A673 (cell line): ENCODE results near the gene KRT15.

Source experiments
- EZH2 ChIP-seq: fragments of 200-600 bp; sonication (generic); IDR thresholded peaks from 2 replicates; pipeline ENCODE4 v1.6.1; 2017; ENCODE audit warnings: borderline replicate concordance, low read depth, mild to moderate bottlenecking, mixed read lengths, antibody characterized with exemption, low read length; ENCODE audit not compliant: poor library complexity, severe bottlenecking
- TF ChIP-seq, protein P1 (sequence below): fragments of 300-800, 200-600 bp; sonication (generic); conservative IDR thresholded peaks from 2 replicates; pipeline ENCODE4 v1.5.1; 2017; ENCODE audit warnings: low read depth, mild to moderate bottlenecking, antibody characterized with exemption, low read length, moderate library complexity, mixed read lengths

DNA sequence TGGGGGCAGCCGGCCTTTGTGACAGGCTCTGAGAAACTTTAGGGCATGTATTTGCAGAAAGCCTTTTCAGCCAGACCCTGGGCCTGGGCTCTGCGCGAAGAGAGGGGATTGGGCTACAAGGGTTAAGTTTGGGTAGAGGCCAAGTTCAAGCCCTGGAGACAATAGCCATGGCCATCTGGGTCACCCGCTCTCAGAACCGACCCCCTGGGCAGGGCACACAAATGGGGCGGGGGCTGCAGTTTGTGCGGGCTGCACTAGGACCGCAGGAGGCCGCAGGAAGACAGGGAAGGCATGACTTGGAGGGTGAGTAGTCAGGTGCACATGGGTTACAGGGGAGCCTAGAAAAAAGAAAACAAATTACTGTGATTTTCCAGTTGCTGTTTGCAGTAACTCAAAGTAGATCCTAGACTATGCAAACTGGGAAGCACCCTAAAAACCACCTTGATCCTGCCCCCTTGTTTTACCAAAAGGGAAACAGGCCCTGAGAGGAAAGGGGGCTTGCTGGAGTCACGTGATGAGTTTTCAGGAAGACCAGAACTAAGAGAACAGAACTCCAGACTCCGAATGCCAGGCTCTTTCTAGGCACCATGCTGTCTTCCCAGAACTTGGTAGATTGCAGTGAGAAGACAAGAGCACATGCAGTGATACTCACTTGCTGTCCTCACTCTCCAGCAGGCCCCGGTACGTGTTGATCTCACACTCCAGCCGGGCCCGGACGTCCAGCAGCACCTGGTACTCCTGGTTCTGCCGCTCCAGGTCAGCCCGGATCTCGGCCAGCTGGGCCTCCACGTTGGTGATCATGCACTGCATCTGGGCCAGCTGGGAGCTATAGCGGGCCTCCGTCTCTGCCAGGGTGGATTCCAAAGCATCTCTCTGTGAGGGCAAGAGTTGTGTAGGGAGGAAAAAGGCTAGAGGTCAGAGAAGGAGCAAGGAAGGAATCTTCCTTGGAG lies 41.5 kb downstream of the KRT15 start:
- TF ChIP-seq, protein P1, sequence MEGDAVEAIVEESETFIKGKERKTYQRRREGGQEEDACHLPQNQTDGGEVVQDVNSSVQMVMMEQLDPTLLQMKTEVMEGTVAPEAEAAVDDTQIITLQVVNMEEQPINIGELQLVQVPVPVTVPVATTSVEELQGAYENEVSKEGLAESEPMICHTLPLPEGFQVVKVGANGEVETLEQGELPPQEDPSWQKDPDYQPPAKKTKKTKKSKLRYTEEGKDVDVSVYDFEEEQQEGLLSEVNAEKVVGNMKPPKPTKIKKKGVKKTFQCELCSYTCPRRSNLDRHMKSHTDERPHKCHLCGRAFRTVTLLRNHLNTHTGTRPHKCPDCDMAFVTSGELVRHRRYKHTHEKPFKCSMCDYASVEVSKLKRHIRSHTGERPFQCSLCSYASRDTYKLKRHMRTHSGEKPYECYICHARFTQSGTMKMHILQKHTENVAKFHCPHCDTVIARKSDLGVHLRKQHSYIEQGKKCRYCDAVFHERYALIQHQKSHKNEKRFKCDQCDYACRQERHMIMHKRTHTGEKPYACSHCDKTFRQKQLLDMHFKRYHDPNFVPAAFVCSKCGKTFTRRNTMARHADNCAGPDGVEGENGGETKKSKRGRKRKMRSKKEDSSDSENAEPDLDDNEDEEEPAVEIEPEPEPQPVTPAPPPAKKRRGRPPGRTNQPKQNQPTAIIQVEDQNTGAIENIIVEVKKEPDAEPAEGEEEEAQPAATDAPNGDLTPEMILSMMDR, result no peak
- no peak for TF ChIP-seq EZH2
